GM23248 (cell line): ENCODE measurements around the gene DNAAF6. TPM values are rescaled to one million over a fixed set of nuclear protein-coding genes. Genes with fewer than 3 reads are reported as not detected.

Experiments used
- DNase-seq: peaks from one replicate; pipeline ENCODE4 v3.0.0-alpha.2; 2015
- H2AFZ ChIP-seq: fragments of 200-600 bp; sonication (generic); 2 replicates; pipeline ENCODE4 v1.6.1; 2016; ENCODE audit warnings: antibody characterized with exemption
- H3F3A ChIP-seq: fragments of 200-600 bp; sonication (generic); 2 replicates; pipeline ENCODE4 v1.6.1; 2016; ENCODE audit warnings: mild to moderate bottlenecking, antibody characterized with exemption, mixed run types; ENCODE audit not compliant: insufficient read depth
- H3K27ac ChIP-seq: fragments of 200-600 bp; sonication (generic); 2 replicates; pipeline ENCODE4 v1.5.1; 2016; ENCODE audit warnings: mild to moderate bottlenecking
- H3K27me3 ChIP-seq: fragments of 200-600 bp; sonication (generic); replicated peaks from 2 replicates; pipeline ENCODE4 v1.6.1; 2016; ENCODE audit warnings: mild to moderate bottlenecking; ENCODE audit not compliant: insufficient read depth
- H3K36me3 ChIP-seq: fragments of 200-600 bp; sonication (generic); 2 replicates; pipeline ENCODE4 v1.6.1; 2016; ENCODE audit warnings: low read depth, mild to moderate bottlenecking
- H3K4me1 ChIP-seq: fragments of 200-600 bp; sonication (generic); 2 replicates; pipeline ENCODE4 v1.6.1; 2016; ENCODE audit warnings: mild to moderate bottlenecking; ENCODE audit not compliant: insufficient read depth
- H3K4me2 ChIP-seq: fragments of 200-600 bp; sonication (generic); one replicate; pipeline ENCODE4 v1.6.1; 2016; ENCODE audit warnings: mild to moderate bottlenecking; ENCODE audit not compliant: unreplicated experiment
- H3K4me3 ChIP-seq: fragments of 200-600 bp; sonication (generic); 2 replicates; pipeline ENCODE4 v1.5.1; 2016; ENCODE audit warnings: mild to moderate bottlenecking
- H3K79me2 ChIP-seq: fragments of 200-600 bp; sonication (generic); 2 replicates; pipeline ENCODE4 v1.6.1; 2016; ENCODE audit warnings: mild to moderate bottlenecking; ENCODE audit not compliant: insufficient read depth
- H3K9ac ChIP-seq: fragments of 200-600 bp; sonication (generic); 2 replicates; pipeline ENCODE4 v1.6.1; 2016; ENCODE audit warnings: mild to moderate bottlenecking
- H3K9me2 ChIP-seq: fragments of 200-600 bp; sonication (generic); 2 replicates; pipeline ENCODE4 v1.6.1; 2016; ENCODE audit warnings: mixed run types, mild to moderate bottlenecking, moderate library complexity; ENCODE audit not compliant: insufficient read depth
- H3K9me3 ChIP-seq: fragments of 200-600 bp; sonication (generic); one replicate; pipeline ENCODE4 v1.6.1; 2017; ENCODE audit warnings: low read depth
- H4K20me1 ChIP-seq: fragments of 200-600 bp; sonication (generic); 2 replicates; pipeline ENCODE4 v1.6.0; 2016; ENCODE audit not compliant: insufficient read depth
- EZH2 ChIP-seq: fragments of 200-600 bp; sonication (generic); IDR thresholded peaks from 2 replicates; pipeline ENCODE4 v1.6.1; 2018; ENCODE audit warnings: antibody characterized with exemption, mild to moderate bottlenecking; ENCODE audit not compliant: insufficient read depth, poor library complexity, severe bottlenecking
- EZH2phosphoT487 ChIP-seq: fragments of 200-600 bp; sonication (generic); IDR thresholded peaks from 2 replicates; pipeline ENCODE4 v1.6.1; 2018; ENCODE audit warnings: antibody characterized with exemption, moderate library complexity, mild to moderate bottlenecking, low read depth; ENCODE audit not compliant: insufficient read depth
- WGBS, 2 experiments: methylation state at CpG; one replicate each; pipeline ENCODE4 v1.1.6; 2015 to 2017; ENCODE audit warnings: low lambda C conversion rate in 2 of 2, low coverage in 1 of 2; ENCODE audit errors: missing lambda C conversion rate in 2 of 2; 5-methylcytosine and 5-hydroxymethylcytosine counted together
- in situ Hi-C: fragments of 300-500 bp; cut with MboI; formaldehyde crosslinking; loops from 2 replicates; pipeline ENCODE4 v1.15.0; 2020
- polyA plus RNA-seq: library from polyadenylated mRNA; unstranded; fragments of >200 nt; fragmentation: Nextera tagmentation; extraction: Ambion mirVana; gene quantifications from 2 replicates; pipeline ENCODE4 v1.2.1, GENCODE V29; 2016
- small RNA-seq: library from RNA; depleted of rRNA; stranded (forward); fragments of <200 nt; gene quantifications from one replicate; pipeline ENCODE3, GENCODE V24; 2014; ENCODE audit warnings: low read depth, low replicate concordance
- total RNA-seq: library from RNA; depleted of rRNA; stranded (reverse); fragments of >200 nt; shearing (Covaris generic); gene quantifications from 2 replicates; pipeline ENCODE4 v1.2.3, GENCODE V29; 2014; rRNA removed

DNAAF6 gene
- total and polyA plus RNA-seq, 2 experiments from 2014 or later = not detected

GRCh38 chrX:107273795-107274194, 67.4 kb downstream of the DNAAF6 start:
- no peak overlapping the region for H3K4me2 ChIP-seq
- in situ Hi-C loops = no loop called here
- no peaks in the 10 kb centered on the region for H4K20me1 ChIP-seq
- TF ChIP-seq EZH2 (no peak), EZH2phosphoT487 (no peak)
- no peak for DNase-seq
- no peaks in the 10 kb centered on the region for H3K9me2 ChIP-seq
- no peaks in the 10 kb centered on the region for H3K27me3 ChIP-seq
- H3K4me1 ChIP-seq = no peaks in the 10 kb centered on the region
- H2AFZ ChIP-seq = no peak overlapping the region
- no peak overlapping the region for H3K27ac ChIP-seq
- no peaks in the 10 kb centered on the region for H3K9me3 ChIP-seq
- 51 to 54% methylated on average over 3 of the region's 3 CpGs for WGBS, 2 experiments
- H3K9ac ChIP-seq = no peak overlapping the region
- H3K4me3 ChIP-seq = no peak overlapping the region
- no peaks in the 10 kb centered on the region for H3K36me3 ChIP-seq
- H3F3A ChIP-seq = no peaks in the 10 kb centered on the region
- H3K79me2 ChIP-seq = no peaks in the 10 kb centered on the region

DNA sequence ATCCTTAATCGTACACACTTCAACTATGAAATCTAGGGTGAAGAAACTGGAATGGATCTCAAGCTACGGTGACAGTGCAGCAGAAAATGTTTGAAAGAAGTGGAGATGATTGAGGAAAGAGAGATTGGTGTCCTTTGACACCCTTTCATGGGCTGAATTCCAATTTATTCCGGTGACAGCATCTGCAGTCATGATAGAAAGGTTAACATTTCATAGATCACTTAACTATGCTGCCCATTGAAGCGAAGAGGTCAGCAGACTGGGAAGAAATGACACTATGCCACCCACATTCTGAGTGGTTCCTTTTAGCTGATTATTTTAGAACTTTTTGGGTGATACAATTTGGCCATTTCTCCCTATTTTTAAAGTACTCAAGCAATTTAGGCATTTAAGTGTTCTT, 82.3 kb downstream of the DNAAF6 start:
- Histone ChIP-seq H3K4me2 (no peak overlapping the region), H3K4me3 (no peak overlapping the region), H3K9me3 (no peaks in the 10 kb centered on the region), H3K36me3 (no peaks in the 10 kb centered on the region), H3K9ac (no peak overlapping the region), H3K27ac (no peak overlapping the region), H3K27me3 (no peaks in the 10 kb centered on the region), H3K4me1 (no peaks in the 10 kb centered on the region), H3K9me2 (no peaks in the 10 kb centered on the region), H3K79me2 (no peaks in the 10 kb centered on the region), H4K20me1 (no peaks in the 10 kb centered on the region), H3F3A (no peaks in the 10 kb centered on the region), H2AFZ (no peak overlapping the region)
- no peak for TF ChIP-seq EZH2phosphoT487
- TF ChIP-seq EZH2 = no peak
- no peak for DNase-seq
- in situ Hi-C loops = no loop called here
- WGBS, 2 experiments = 11 to 15% methylated on average over 4 of the region's 4 CpGs

- Histone ChIP-seq H3K4me2 (no peak overlapping the region), H4K20me1 (no peaks in the 10 kb centered on the region), H3F3A (no peaks in the 10 kb centered on the region), H3K9me2 (no peaks in the 10 kb centered on the region), H3K36me3 (no peaks in the 10 kb centered on the region), H3K27ac (no peak overlapping the region), H2AFZ (no peak overlapping the region), H3K4me3 (no peak overlapping the region), H3K27me3 (no peaks in the 10 kb centered on the region), H3K79me2 (no peaks in the 10 kb centered on the region), H3K9me3 (no peaks in the 10 kb centered on the region), H3K9ac (no peak overlapping the region), H3K4me1 (no peaks in the 10 kb centered on the region)
- TF ChIP-seq EZH2 = no peak
- TF ChIP-seq EZH2phosphoT487 = no peak
- in situ Hi-C loops = no loop called here
- 31 to 48% methylated on average over 2 of the region's 2 CpGs for WGBS, 2 experiments
- DNase-seq = no peak
These were observed 83.6 kb downstream of the DNAAF6 start for GRCh38 chrX:107290019-107290418.

DNA sequence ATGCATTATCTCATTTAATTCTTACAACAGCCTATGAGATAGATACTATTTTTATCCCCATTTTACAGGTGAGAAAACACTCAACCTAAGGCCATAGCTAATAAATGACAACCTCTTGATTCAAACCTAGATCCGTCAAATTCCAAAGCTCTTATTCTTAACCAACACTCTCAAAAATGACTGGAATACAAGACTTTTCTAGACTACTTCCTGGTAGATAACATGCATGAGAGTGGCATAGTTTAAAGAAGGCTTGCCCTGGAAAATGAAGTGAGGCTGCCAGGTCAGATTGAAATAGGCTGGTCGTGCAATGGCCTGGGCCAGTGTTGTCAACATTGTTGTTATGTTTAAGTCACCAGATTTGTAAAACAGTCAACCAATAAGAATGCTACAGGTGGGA, 86.6 kb downstream of the DNAAF6 start:
- TF ChIP-seq EZH2phosphoT487 (no peak), EZH2 (no peak)
- no peaks in the 10 kb centered on the region for H3F3A ChIP-seq
- no peaks in the 10 kb centered on the region for H3K4me1 ChIP-seq
- H3K79me2 ChIP-seq = no peaks in the 10 kb centered on the region
- H2AFZ ChIP-seq = no peak overlapping the region
- no peak overlapping the region for H3K27ac ChIP-seq
- no peaks in the 10 kb centered on the region for H3K36me3 ChIP-seq
- H3K9me3 ChIP-seq = no peaks in the 10 kb centered on the region
- H3K4me2 ChIP-seq = no peak overlapping the region
- no peaks in the 10 kb centered on the region for H3K9me2 ChIP-seq
- H3K4me3 ChIP-seq = no peak overlapping the region
- in situ Hi-C loops = no loop called here
- 35 to 36% methylated on average over 2 of the region's 2 CpGs for whole genome bisulfite sequencing, 2 experiments
- no peaks in the 10 kb centered on the region for H3K27me3 ChIP-seq
- H4K20me1 ChIP-seq = no peaks in the 10 kb centered on the region
- DNase-seq = no peak
- no peak overlapping the region for H3K9ac ChIP-seq

Small RNAs within 50 kb of the gene (small RNA-seq; reads per million reads assigned to genes)
- not detected for gene RF00019

Other genes starting within 250 kb of the DNAAF6 start
- gene MORC4, start 206.4 kb upstream of the DNAAF6 start, total RNA-seq = 23.7 and 24.8 TPM in 2 replicates
- gene MORC4, start 206.4 kb upstream of the DNAAF6 start, polyA plus RNA-seq = 12.3 and 13.4 TPM in 2 replicates
- gene RBM41, start 87.8 kb upstream of the DNAAF6 start, total RNA-seq = 4.9 and 23.3 TPM in 2 replicates
- 12.2 and 12.7 TPM in 2 replicates for gene RBM41, start 87.8 kb upstream of the DNAAF6 start, polyA plus RNA-seq
- not detected in 2 replicates for gene NUP62CL, start 178 bp upstream of the DNAAF6 start, total RNA-seq
- gene NUP62CL, start 178 bp upstream of the DNAAF6 start, polyA plus RNA-seq = not detected in 2 replicates
- not detected in 2 replicates for gene FRMPD3, start 243.0 kb downstream of the DNAAF6 start, total RNA-seq
- gene FRMPD3, start 243.0 kb downstream of the DNAAF6 start, polyA plus RNA-seq = 0.03 TPM in 1 of 2 replicates, not detected in the other